NT2/D1 (cell line): Measurements from ENCODE around the gene AMBP.

Experiments
- DNase-seq: peaks from one replicate; pipeline ENCODE4 v3.0.0-alpha.2; 2011; ENCODE audit warnings: low read depth, low spot score
- H3K27me3 ChIP-seq: 2 replicates; pipeline ENCODE4 v1.6.0; 2011; ENCODE audit warnings: mild to moderate bottlenecking; ENCODE audit not compliant: insufficient read length, insufficient read depth
- H3K36me3 ChIP-seq: 2 replicates; pipeline ENCODE4 v1.6.1; 2011; ENCODE audit warnings: mild to moderate bottlenecking, low read length, mixed read lengths; ENCODE audit not compliant: insufficient read depth, insufficient read length
- H3K4me1 ChIP-seq: 2 replicates; pipeline ENCODE4 v1.5.1; 2011; ENCODE audit not compliant: insufficient read depth, insufficient read length
- H3K4me3 ChIP-seq: 2 replicates; pipeline ENCODE4 v1.5.1; 2011; ENCODE audit warnings: low read depth; ENCODE audit not compliant: insufficient read length
- H3K9ac ChIP-seq: 2 replicates; pipeline ENCODE4 v1.6.0; 2011; ENCODE audit warnings: low read depth; ENCODE audit not compliant: insufficient read length
- H3K9me3 ChIP-seq: 2 replicates; pipeline ENCODE4 v1.5.1; 2011; ENCODE audit warnings: mild to moderate bottlenecking, low read length; ENCODE audit not compliant: insufficient read depth
- SUZ12 ChIP-seq: IDR thresholded peaks from 2 replicates; pipeline ENCODE4 v1.6.1; 2011; ENCODE audit not compliant: insufficient read length, insufficient read depth; ENCODE audit errors: extremely low read depth
- YY1 ChIP-seq: IDR thresholded peaks from 2 replicates; pipeline ENCODE4 v1.6.1; 2011; ENCODE audit not compliant: insufficient read length, insufficient read depth
- ZNF274 ChIP-seq: IDR thresholded peaks from 2 replicates; pipeline ENCODE4 v1.6.1; 2011; ENCODE audit warnings: mild to moderate bottlenecking, low read depth, low read length

AMBP gene

DNA sequence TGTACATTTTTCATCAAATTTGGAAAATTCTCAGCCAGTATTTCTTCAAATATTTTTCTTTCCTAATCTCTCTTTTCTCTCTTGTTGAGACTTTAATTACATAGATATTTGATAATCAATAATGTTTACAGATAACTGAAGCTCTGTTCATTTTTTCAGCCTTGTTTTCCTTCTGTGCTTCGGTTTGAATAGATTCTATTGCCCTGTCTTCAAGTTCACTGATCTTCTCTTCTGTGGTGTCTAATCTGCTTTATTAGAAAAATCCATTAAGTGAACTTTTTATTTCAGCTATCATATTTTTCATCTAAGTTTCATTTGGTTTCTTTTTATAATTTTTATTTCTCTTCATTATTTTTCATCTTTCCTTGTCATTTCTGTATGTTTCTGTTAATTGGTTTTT is 54.1 kb downstream of the AMBP start:
- TF ChIP-seq YY1 (no peak), ZNF274 (no peak), SUZ12 (no peak)
- DNase-seq = no peak
- peaks cover 9% of the 10 kb centered on the region for H3K36me3 ChIP-seq

GRCh38 chr9:114021578-114021977 is 56.5 kb downstream of the AMBP start:
- DNase-seq = no peak
- Histone ChIP-seq H3K9ac (no peak overlapping the region), H3K4me3 (no peak overlapping the region), H3K27me3 (no peaks in the 10 kb centered on the region), H3K9me3 (peaks cover 21% of the 10 kb centered on the region), H3K36me3 (peaks cover 15% of the 10 kb centered on the region), H3K4me1 (peaks cover 7% of the 10 kb centered on the region)
- TF ChIP-seq SUZ12 (no peak), ZNF274 (no peak), YY1 (no peak)

More for the DNA sequence above, 54.1 kb downstream of the AMBP start:
- Histone ChIP-seq H3K27me3 (no peaks in the 10 kb centered on the region), H3K4me1 (peaks cover 7% of the 10 kb centered on the region), H3K4me3 (no peak overlapping the region), H3K9me3 (peaks cover 21% of the 10 kb centered on the region), H3K9ac (no peak overlapping the region)

DNA sequence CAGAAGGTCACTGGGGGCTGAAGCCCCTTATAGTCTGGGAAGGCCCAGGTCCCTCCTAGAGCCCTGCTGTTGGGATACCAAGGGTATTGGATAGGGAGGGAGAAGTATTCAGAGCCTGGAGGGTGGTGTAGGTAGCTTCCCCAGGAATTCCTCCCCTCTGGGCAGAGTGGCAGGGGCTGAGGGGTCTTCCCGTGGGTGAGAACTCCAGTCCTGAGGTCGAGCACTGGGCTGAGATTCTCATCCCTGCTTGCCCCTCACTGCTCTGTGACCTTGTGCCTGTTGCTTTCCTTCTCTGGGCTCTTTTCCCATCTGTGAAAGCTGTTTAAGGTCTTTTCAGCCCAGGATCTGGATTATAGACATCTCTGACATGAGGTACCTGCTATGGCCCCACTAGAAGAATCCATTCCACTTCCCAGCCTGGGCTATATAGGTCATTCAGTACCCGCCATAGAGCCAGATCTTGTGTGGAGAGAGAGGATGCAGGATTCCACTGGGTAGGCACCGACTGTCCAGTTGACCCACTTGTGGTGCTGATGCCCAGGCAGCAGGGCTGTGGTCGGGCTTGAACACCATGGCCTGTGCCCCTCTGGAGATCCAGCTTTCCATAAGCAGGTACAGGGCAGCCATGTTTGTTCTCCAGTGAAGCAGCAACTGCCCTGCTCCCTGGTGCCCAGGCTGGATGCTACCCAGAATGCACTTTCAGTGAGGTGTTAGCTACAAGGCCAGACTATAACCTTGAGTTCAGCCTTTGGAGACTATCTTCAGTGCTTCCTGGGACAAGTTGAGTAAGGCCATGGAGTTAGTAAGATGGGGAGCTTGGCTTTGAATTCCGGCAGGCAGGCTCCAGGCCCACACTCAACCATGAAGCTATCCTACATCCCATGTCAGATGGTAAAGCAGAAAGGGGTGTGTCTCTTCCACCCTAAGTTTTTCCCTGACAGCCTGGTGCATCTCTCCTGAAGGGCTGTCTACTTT is 60.1 kb downstream of the AMBP start:
- H3K9ac ChIP-seq = no peak overlapping the region
- peaks cover 18% of the 10 kb centered on the region for H3K36me3 ChIP-seq
- DNase-seq = no peak
- TF ChIP-seq SUZ12 (no peak), ZNF274 (no peak), YY1 (no peak)
- H3K4me3 ChIP-seq = no peak overlapping the region
- H3K9me3 ChIP-seq = peaks cover 10% of the 10 kb centered on the region
- H3K27me3 ChIP-seq = no peaks in the 10 kb centered on the region
- no peaks in the 10 kb centered on the region for H3K4me1 ChIP-seq

DNA sequence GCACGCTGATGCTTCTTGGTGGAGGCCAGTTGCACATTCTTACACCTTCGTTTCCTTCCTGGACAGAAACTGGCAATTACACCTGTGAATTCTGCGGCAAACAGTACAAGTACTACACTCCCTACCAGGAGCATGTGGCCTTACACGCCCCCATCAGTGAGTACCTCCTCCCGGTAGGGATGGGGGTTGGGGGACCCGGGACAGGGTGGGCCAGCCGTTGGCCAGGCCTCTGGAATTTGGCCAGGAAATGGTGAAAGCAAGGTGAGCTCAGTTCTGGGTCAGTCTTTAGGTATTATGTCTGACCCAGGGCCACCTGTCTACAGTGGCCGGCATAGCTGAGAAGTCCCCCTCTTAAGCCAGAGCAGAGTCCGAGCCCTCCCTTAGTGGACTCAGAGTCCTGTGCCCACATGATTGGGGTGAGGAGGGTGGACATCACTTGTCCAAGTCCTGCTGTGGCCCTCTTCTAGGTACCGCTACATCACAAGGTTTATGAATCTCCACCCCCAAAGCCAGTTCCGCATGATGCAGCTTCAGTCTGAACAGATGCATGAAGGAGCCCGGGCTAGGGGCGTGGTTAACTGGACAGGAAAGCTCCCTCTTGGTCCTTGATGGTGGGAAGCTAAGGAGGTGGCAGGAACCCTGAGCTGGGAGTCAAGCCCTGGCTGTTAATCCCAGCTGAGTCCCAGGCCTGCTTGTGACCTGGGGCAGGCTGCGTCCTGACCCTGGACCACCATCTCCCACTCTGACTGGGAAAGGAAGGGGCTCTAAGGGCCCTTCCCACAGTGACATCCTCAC is 61.3 kb downstream of the AMBP start:
- no peaks in the 10 kb centered on the region for H3K4me1 ChIP-seq
- TF ChIP-seq ZNF274 = no peak
- no peak for TF ChIP-seq SUZ12
- no peaks in the 10 kb centered on the region for H3K27me3 ChIP-seq
- peaks cover 23% of the 10 kb centered on the region for H3K36me3 ChIP-seq
- DNase-seq = no peak
- no peak overlapping the region for H3K4me3 ChIP-seq
- peaks cover 4% of the 10 kb centered on the region for H3K9me3 ChIP-seq
- H3K9ac ChIP-seq = no peak overlapping the region

DNA sequence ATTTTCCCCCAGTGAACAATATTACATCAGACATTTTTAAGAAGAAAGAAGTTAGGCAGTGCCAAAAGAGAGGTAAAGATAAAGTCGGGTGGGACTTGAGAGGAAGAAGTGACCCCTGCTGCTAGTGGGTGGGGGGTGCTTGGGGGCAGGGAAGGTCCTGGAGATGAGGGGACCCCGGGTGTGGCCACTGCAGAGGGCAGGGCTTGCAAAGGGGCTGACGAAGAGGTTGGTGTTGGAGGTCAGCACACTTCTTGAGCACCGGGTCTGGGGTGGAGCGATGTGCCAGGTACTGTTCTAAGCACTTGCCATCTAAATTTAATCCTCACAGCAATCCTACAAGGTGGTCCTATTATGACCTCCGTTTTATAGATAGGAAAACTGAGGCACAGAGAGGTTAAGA is 62.0 kb downstream of the AMBP start:
- Histone ChIP-seq H3K27me3 (no peaks in the 10 kb centered on the region), H3K4me1 (no peaks in the 10 kb centered on the region), H3K36me3 (peaks cover 28% of the 10 kb centered on the region), H3K4me3 (no peak overlapping the region), H3K9me3 (peaks cover 4% of the 10 kb centered on the region), H3K9ac (no peak overlapping the region)
- no peak for TF ChIP-seq ZNF274
- TF ChIP-seq YY1 = no peak
- no peak for TF ChIP-seq SUZ12
- DNase-seq = no peak

DNA sequence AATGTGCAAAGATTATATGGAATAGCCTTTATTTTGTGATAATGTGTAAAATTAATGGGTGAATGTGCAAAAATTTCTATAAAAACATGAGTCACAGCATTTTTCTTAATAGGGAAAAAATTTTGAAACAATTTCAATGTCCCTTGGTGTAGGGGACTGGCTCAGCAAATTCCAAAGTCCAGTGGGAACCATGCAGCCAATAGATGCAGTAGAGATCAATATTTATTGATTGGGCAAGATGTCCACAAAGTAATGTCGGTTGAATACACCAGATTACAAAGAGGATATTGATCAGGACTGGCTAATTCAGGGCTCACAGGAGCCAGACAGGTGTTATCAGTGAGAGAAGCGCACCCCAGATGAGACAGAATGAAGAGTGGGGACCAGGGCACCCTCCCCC is 62.5 kb downstream of the AMBP start:
- Histone ChIP-seq H3K27me3 (no peaks in the 10 kb centered on the region), H3K9ac (no peak overlapping the region), H3K36me3 (peaks cover 28% of the 10 kb centered on the region), H3K9me3 (peaks cover 4% of the 10 kb centered on the region), H3K4me3 (no peak overlapping the region), H3K4me1 (peaks cover 2% of the 10 kb centered on the region)
- no peak for TF ChIP-seq ZNF274
- TF ChIP-seq SUZ12 = no peak
- TF ChIP-seq YY1 = no peak
- DNase-seq = no peak

- Histone ChIP-seq H3K27me3 (no peaks in the 10 kb centered on the region), H3K4me3 (no peak overlapping the region), H3K4me1 (peaks cover 2% of the 10 kb centered on the region), H3K9me3 (no peaks in the 10 kb centered on the region; the same call in 1 of the 2 replicates), H3K9ac (no peak overlapping the region), H3K36me3 (peaks cover 29% of the 10 kb centered on the region)
- DNase-seq = no peak
- TF ChIP-seq YY1 (no peak), ZNF274 (no peak), SUZ12 (no peak)
Observed at GRCh38 chr9:114014044-114014443, 64.1 kb downstream of the AMBP start.
